Mesenchymal stem cell (in vitro differentiated cells and primary cell): ENCODE data around the gene UBE2F.

Experiments used
- DNase-seq: peaks from one replicate; pipeline ENCODE4 v3.0.0-alpha.2; 2013
- H2AFZ ChIP-seq: one replicate; pipeline ENCODE4 v1.6.1; 2013; ENCODE audit warnings: low read depth, mild to moderate bottlenecking, control low read depth, inconsistent platforms, low read length, moderate library complexity
- H2AK5ac ChIP-seq: 2 replicates; pipeline ENCODE4 v1.6.1; 2013; ENCODE audit warnings: low read length, moderate library complexity, mild to moderate bottlenecking, inconsistent platforms; ENCODE audit not compliant: severe bottlenecking
- H2BK120ac ChIP-seq: one replicate; pipeline ENCODE4 v1.6.1; 2013; ENCODE audit warnings: low read depth, mild to moderate bottlenecking, inconsistent platforms, low read length, moderate library complexity
- H2BK12ac ChIP-seq, 2 experiments: one replicate each; pipeline ENCODE4 v1.6.1; 2013; ENCODE audit warnings: inconsistent platforms in 2 of 2, low read length in 2 of 2, mild to moderate bottlenecking in 2 of 2, moderate library complexity in 2 of 2, control low read depth in 1 of 2
- H2BK15ac ChIP-seq: one replicate; pipeline ENCODE4 v1.6.1; 2013; ENCODE audit warnings: mild to moderate bottlenecking, low read depth, inconsistent platforms; ENCODE audit not compliant: poor library complexity, severe bottlenecking
- H2BK5ac ChIP-seq: 2 replicates; pipeline ENCODE4 v1.6.1; 2013; ENCODE audit warnings: low read depth, mild to moderate bottlenecking, low read length, control low read depth, inconsistent platforms; ENCODE audit not compliant: poor library complexity, severe bottlenecking
- H3K14ac ChIP-seq, 2 experiments: one replicate each; pipeline ENCODE4 v1.6.1; 2013; ENCODE audit warnings: inconsistent platforms in 2 of 2, low read length in 2 of 2, control low read depth in 1 of 2, mild to moderate bottlenecking in 1 of 2, moderate library complexity in 1 of 2
- H3K18ac ChIP-seq, 2 experiments: one replicate each; pipeline ENCODE4 v1.6.1; 2013; ENCODE audit warnings: inconsistent platforms in 2 of 2, low read length in 2 of 2, control low read depth in 1 of 2, low read depth in 1 of 2, mild to moderate bottlenecking in 1 of 2
- H3K23ac ChIP-seq, 2 experiments: one replicate each; pipeline ENCODE4 v1.6.1; 2013; ENCODE audit warnings: inconsistent platforms in 2 of 2, low read length in 2 of 2, mild to moderate bottlenecking in 2 of 2, moderate library complexity in 2 of 2, control low read depth in 1 of 2
- H3K27ac ChIP-seq: 2 replicates; pipeline ENCODE4 v1.5.1; 2013; ENCODE audit warnings: mild to moderate bottlenecking, moderate library complexity, low read length, control low read depth, inconsistent platforms; ENCODE audit not compliant: poor library complexity, severe bottlenecking
- H3K27me3 ChIP-seq, 2 experiments: 2 replicates each; pipeline versions ENCODE4 v1.6.1 to v1.7.0; 2013; ENCODE audit warnings: low read length in 2 of 2, mild to moderate bottlenecking in 2 of 2, moderate library complexity in 2 of 2, control low read depth in 1 of 2, inconsistent platforms in 1 of 2; ENCODE audit not compliant: control insufficient read depth in 1 of 2, insufficient read depth in 1 of 2
- H3K36me3 ChIP-seq, 2 experiments: 2 replicates each; pipeline versions ENCODE4 v1.6.1 to v1.7.0; 2013; ENCODE audit warnings: low read length in 2 of 2, control low read depth in 1 of 2, inconsistent platforms in 1 of 2, low read depth in 1 of 2, mild to moderate bottlenecking in 1 of 2; ENCODE audit not compliant: insufficient read depth in 2 of 2, control insufficient read depth in 1 of 2
- H3K4ac ChIP-seq, 2 experiments: one replicate each; pipeline ENCODE4 v1.6.1; 2013; ENCODE audit warnings: inconsistent platforms in 2 of 2, low read length in 2 of 2, mild to moderate bottlenecking in 2 of 2, moderate library complexity in 2 of 2, control low read depth in 1 of 2, low read depth in 1 of 2
- H3K4me1 ChIP-seq: 2 replicates; pipeline ENCODE4 v1.6.1; 2013; ENCODE audit warnings: low read depth, low read length, control low read depth; ENCODE audit not compliant: control insufficient read depth, insufficient read depth
- H3K4me2 ChIP-seq: 2 replicates; pipeline ENCODE4 v1.6.1; 2013; ENCODE audit warnings: low read length, mild to moderate bottlenecking, inconsistent platforms; ENCODE audit not compliant: poor library complexity, severe bottlenecking
- H3K4me3 ChIP-seq, 2 experiments: 2 replicates each; pipeline versions ENCODE4 v1.5.1 to v1.7.0; 2013; ENCODE audit warnings: low read length in 2 of 2, mild to moderate bottlenecking in 2 of 2, control low read depth in 1 of 2, low read depth in 1 of 2; ENCODE audit not compliant: insufficient read depth in 1 of 2
- H3K79me1 ChIP-seq: replicated peaks from 2 replicates; pipeline ENCODE4 v1.6.1; 2013; ENCODE audit warnings: mild to moderate bottlenecking, control low read depth, low read length, inconsistent platforms; ENCODE audit not compliant: poor library complexity, severe bottlenecking
- H3K9ac ChIP-seq: 2 replicates; pipeline ENCODE4 v1.7.0; 2013; ENCODE audit warnings: mild to moderate bottlenecking, low read length, moderate library complexity
- H3K9me3 ChIP-seq: 2 replicates; pipeline ENCODE4 v1.7.0; 2013; ENCODE audit warnings: mild to moderate bottlenecking, low read length; ENCODE audit not compliant: control insufficient read depth
- H4K8ac ChIP-seq: one replicate; pipeline ENCODE4 v1.6.1; 2013; ENCODE audit warnings: inconsistent platforms, mild to moderate bottlenecking, low read length, moderate library complexity
- H4K91ac ChIP-seq: one replicate; pipeline ENCODE4 v1.6.1; 2013; ENCODE audit warnings: mild to moderate bottlenecking, low read length, inconsistent platforms
- WGBS: methylation state at CpG from one replicate; pipeline ENCODE4 v1.1.7; 2013; ENCODE audit warnings: mixed read lengths; 5-methylcytosine and 5-hydroxymethylcytosine counted together

The UBE2F gene

GRCh38 chr2:237968048-237968862 lies 1.4 kb downstream of the UBE2F start:
- Histone ChIP-seq H3K4ac (peak overlapping the region in 1 of 2 experiments; percentile 60), H3K27ac (no peak overlapping the region), H3K27me3 (no peaks in the 10 kb centered on the region), H3K4me2 (peak overlapping the region; percentile 90), H3K79me1 (peaks cover 11% of the 10 kb centered on the region), H3K4me3 (peak overlapping the region in 1 of 2 experiments; percentile 89), H2BK12ac (no peak overlapping the region), H2BK120ac (no peak overlapping the region), H3K36me3 (peaks cover 3 to 6% of the 10 kb centered on the region in 2 experiments), H2AK5ac (no peak overlapping the region), H4K91ac (no peak overlapping the region), H3K14ac (no peak overlapping the region), H3K23ac (no peak overlapping the region), H2BK15ac (no peak overlapping the region), H3K9ac (peak overlapping the region; percentile 89), H3K18ac (no peak overlapping the region), H4K8ac (no peak overlapping the region), H3K9me3 (no peaks in the 10 kb centered on the region), H3K4me1 (peaks cover 21% of the 10 kb centered on the region), H2BK5ac (no peak overlapping the region), H2AFZ (no peak overlapping the region)
- DNase-seq = peak; percentile 55
- 68% methylated on average over 11 of the region's 11 CpGs for WGBS

DNA sequence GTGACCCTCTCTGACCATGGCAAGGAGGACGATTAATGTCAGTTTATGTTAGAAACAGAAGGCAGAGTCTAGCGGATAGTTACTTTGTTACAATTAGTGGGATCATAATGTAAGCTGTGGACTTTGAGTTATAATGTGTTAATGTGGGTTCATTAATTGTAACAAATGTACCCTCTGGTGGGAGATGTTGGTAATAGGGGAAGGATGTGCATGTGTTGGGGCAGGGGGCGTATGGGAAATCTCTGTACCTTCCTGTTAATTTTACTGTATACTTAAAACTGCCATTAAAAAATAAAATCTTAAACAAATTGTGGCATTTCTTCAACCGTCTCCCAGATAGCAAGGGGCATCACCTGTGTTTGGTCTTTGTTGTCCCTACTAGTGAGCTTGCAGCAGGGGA lies 4.8 kb downstream of the UBE2F start:
- H2BK12ac ChIP-seq = no peak overlapping the region
- no peak overlapping the region for H2BK5ac ChIP-seq
- H4K8ac ChIP-seq = no peak overlapping the region
- peaks cover 18 to 31% of the 10 kb centered on the region in 2 experiments for H3K36me3 ChIP-seq
- H2AFZ ChIP-seq = no peak overlapping the region
- no peaks in the 10 kb centered on the region for H3K9me3 ChIP-seq
- peaks cover 29% of the 10 kb centered on the region for H3K79me1 ChIP-seq
- no peak overlapping the region for H3K23ac ChIP-seq
- no peak overlapping the region for H3K27ac ChIP-seq
- H2AK5ac ChIP-seq = no peak overlapping the region
- no peak overlapping the region for H3K18ac ChIP-seq
- H3K4me2 ChIP-seq = no peak overlapping the region
- WGBS = 97% methylated on average over 2 of the region's 4 CpGs
- DNase-seq = no peak
- H3K9ac ChIP-seq = no peak overlapping the region
- no peak overlapping the region for H2BK15ac ChIP-seq
- H3K4me3 ChIP-seq = no peak overlapping the region
- no peak overlapping the region for H3K14ac ChIP-seq
- peaks cover 19% of the 10 kb centered on the region for H3K4me1 ChIP-seq
- H3K27me3 ChIP-seq = no peaks in the 10 kb centered on the region
- H3K4ac ChIP-seq = no peak overlapping the region
- no peak overlapping the region for H4K91ac ChIP-seq
- no peak overlapping the region for H2BK120ac ChIP-seq

DNA sequence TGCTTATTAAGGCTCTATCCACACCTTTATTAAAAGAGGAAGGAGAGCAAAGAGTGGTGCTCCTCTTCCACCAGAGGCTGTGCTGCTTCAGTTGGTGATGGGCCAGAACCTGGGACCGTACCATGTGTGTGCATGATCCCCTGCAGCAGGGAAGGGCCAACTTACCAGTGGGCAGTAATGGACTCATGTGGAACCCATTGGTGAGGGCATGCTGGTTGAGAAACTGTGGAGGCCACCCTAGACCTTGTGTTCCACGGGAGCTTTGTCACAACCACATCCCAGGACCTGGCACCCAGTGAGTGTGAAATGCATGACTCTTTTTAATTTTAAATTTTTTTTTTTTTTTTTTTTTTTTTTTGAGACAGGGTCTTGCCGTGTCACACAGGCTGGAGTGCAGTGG lies 5.4 kb downstream of the UBE2F start:
- Histone ChIP-seq H3K27me3 (no peaks in the 10 kb centered on the region), H2AFZ (no peak overlapping the region), H3K27ac (no peak overlapping the region), H2BK5ac (no peak overlapping the region), H4K91ac (no peak overlapping the region), H3K4me2 (no peak overlapping the region), H3K18ac (no peak overlapping the region), H2AK5ac (no peak overlapping the region), H3K9ac (no peak overlapping the region), H2BK15ac (no peak overlapping the region), H3K14ac (peak overlapping the region in 1 of 2 experiments; percentile 83), H3K4me3 (no peak overlapping the region), H3K4me1 (peaks cover 19% of the 10 kb centered on the region), H3K4ac (no peak overlapping the region), H3K23ac (peak overlapping the region in 1 of 2 experiments; percentile 54), H3K36me3 (peaks cover 24 to 37% of the 10 kb centered on the region in 2 experiments), H4K8ac (no peak overlapping the region), H2BK120ac (no peak overlapping the region), H2BK12ac (no peak overlapping the region), H3K9me3 (no peaks in the 10 kb centered on the region), H3K79me1 (peaks cover 34% of the 10 kb centered on the region)
- WGBS = 94% methylated on average over 1 of the region's 3 CpGs
- no peak for DNase-seq

DNA sequence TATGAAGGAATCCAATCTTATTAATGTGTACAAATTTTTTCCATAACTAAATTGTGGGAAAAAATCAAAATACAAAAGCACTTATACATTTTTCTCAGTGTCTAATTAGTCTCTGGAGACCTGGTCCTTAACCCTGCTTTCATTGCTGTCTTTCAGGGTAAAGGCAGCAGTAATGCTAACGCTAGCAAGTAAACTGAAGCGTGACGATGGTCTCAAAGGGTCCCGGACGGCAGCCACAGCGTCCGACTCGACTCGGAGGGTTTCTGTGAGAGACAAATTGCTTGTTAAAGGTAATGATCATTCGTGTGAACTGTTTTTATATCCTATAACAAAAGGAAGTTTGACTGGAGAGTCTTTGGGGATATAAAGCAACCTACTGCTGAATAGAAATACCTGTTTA lies 6.1 kb downstream of the UBE2F start:
- Histone ChIP-seq H3K23ac (no peak overlapping the region), H3K79me1 (peaks cover 38% of the 10 kb centered on the region), H3K4me1 (peaks cover 17% of the 10 kb centered on the region), H3K14ac (no peak overlapping the region), H3K4me3 (no peak overlapping the region), H2BK15ac (no peak overlapping the region), H2BK12ac (no peak overlapping the region), H4K91ac (no peak overlapping the region), H2AFZ (no peak overlapping the region), H3K18ac (no peak overlapping the region), H3K27me3 (no peaks in the 10 kb centered on the region), H3K36me3 (peaks cover 28 to 44% of the 10 kb centered on the region in 2 experiments), H3K4ac (no peak overlapping the region), H3K9ac (no peak overlapping the region), H2AK5ac (no peak overlapping the region), H3K4me2 (no peak overlapping the region), H2BK120ac (no peak overlapping the region), H2BK5ac (no peak overlapping the region), H3K9me3 (no peaks in the 10 kb centered on the region), H4K8ac (no peak overlapping the region), H3K27ac (no peak overlapping the region)
- WGBS = 86% methylated on average over 9 of the region's 10 CpGs
- no peak for DNase-seq
